Memory B cell (primary cell): Measurements from ENCODE around the gene CEP170B.
"Not testable (repeated sequence)": the region's sequence is repeated elsewhere in the genome, so short reads cannot be mapped to it uniquely, and the experiment has no call there.

Source experiments
- ATAC-seq: fragments of 150-1000 bp; cut with Tn5 transposase; 2 replicates; pipeline ENCODE4 v1.10.0; 2021; ENCODE audit warnings: low read depth, mild to moderate bottlenecking, moderate library complexity
- DNase-seq, 2 donors: peaks; one replicate each; pipeline ENCODE4 v3.0.0; 2022; ENCODE audit warnings: low spot score in 2 of 2
- H3K27ac Mint-ChIP-seq: one replicate; pipeline ENCODE4 v1.8.0; 2022; ENCODE audit warnings: mild to moderate bottlenecking, moderate library complexity, mixed read lengths
- H3K27me3 Mint-ChIP-seq: one replicate; pipeline ENCODE4 v1.8.0; 2022; ENCODE audit warnings: mixed read lengths
- H3K36me3 Mint-ChIP-seq: one replicate; pipeline ENCODE4 v1.8.0; 2022; ENCODE audit warnings: mild to moderate bottlenecking, mixed read lengths
- H3K4me1 Mint-ChIP-seq: one replicate; pipeline ENCODE4 v1.8.0; 2022; ENCODE audit warnings: mixed read lengths
- H3K4me3 Mint-ChIP-seq: one replicate; pipeline ENCODE4 v1.8.0; 2022; ENCODE audit warnings: mild to moderate bottlenecking, moderate library complexity, mixed read lengths
- H3K9me3 Mint-ChIP-seq: one replicate; pipeline ENCODE4 v1.8.0; 2022; ENCODE audit warnings: mixed read lengths

The CEP170B gene

DNA sequence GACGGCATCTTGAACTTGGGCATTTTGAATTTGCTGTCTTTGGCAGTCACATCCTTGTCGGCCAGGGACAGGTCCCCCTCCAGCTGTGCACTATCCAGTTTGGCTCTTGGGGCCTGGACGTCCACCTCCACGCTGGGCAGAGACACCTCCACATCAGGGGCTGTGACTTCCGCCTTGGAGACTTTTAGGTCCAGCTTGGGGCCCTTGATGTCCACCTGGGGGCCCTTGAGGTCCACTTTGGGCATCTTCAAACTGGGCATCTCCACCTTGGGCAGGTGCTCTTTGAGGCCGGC is 78.9 kb downstream of the CEP170B start:
- not testable (repeated sequence) for H3K4me1 Mint-ChIP-seq, H3K9me3 Mint-ChIP-seq, H3K36me3 Mint-ChIP-seq, H3K4me3 Mint-ChIP-seq, DNase-seq, H3K27me3 Mint-ChIP-seq, H3K27ac Mint-ChIP-seq, ATAC-seq

DNA sequence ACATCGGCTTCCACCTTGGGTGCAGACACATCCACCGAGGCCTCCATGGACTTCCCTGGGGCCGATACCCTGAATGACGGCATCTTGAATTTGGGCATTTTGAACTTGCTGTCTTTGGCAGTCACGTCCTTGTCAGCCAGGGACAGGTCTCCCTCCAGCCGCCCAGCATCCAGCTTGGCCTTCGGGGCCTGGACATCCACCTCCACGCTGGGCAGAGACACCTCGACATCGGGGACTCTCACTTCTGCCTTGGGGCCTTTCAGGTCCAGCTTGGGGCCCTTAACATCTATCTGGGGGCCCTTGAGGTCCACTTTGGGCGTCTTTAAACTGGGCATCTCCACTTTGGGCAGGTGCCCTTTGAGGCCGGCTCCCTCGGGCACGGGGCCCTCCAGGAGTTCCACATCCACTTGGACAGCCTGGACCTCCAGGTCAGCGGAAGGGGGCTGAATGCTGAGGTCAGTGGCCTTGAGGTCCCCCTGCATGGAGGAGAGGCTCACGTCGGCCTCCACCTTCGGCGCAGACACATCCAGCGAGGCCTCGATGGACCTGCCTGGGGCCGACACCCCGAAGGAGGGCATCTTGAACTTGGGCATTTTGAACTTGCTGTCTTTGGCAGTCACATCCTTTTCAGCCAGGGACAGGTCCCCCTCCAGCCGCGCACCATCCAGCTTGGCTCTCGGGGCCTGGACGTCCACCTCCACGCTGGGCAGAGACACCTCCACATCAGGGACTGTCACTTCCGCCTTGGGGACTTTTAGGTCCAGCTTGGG is 79.6 kb downstream of the CEP170B start:
- not testable (repeated sequence) for H3K27me3 Mint-ChIP-seq

GRCh38 chr14:104945266-104945665 is 80.2 kb downstream of the CEP170B start:
- not testable (repeated sequence) for H3K27ac Mint-ChIP-seq, DNase-seq, H3K4me3 Mint-ChIP-seq, ATAC-seq, H3K27me3 Mint-ChIP-seq, H3K9me3 Mint-ChIP-seq, H3K36me3 Mint-ChIP-seq, H3K4me1 Mint-ChIP-seq

More for the DNA sequence above, 79.6 kb downstream of the CEP170B start:
- H3K4me1 Mint-ChIP-seq, H3K27ac Mint-ChIP-seq, H3K36me3 Mint-ChIP-seq, H3K4me3 Mint-ChIP-seq, DNase-seq, ATAC-seq, H3K9me3 Mint-ChIP-seq: not testable (repeated sequence)
